OCI-M1 (cell line): ENCODE results near the gene TNFRSF8.

Experiments
- DNase-seq: peaks from one replicate; lab custom pipeline; 2025; lab: John Stamatoyannopoulos, UW

TNFRSF8 gene

GRCh38 chr1:12121212-12122003, 58.3 kb downstream of the TNFRSF8 start:
- no peak for DNase-seq

- DNase-seq, result no peak
Observed at GRCh38 chr1:12123172-12123571, 60.1 kb downstream of the TNFRSF8 start.

- peak; percentile 83 for DNase-seq
Observed at GRCh38 chr1:12124693-12125421, 61.8 kb downstream of the TNFRSF8 start.

- no peak for DNase-seq
Observed at GRCh38 chr1:12125422-12126355, 62.6 kb downstream of the TNFRSF8 start.

- DNase-seq, result no peak
Observed at GRCh38 chr1:12126781-12127180, 63.7 kb downstream of the TNFRSF8 start.

- DNase-seq, result no peak
Observed at GRCh38 chr1:12127206-12127810, 64.2 kb downstream of the TNFRSF8 start.

- no peak for DNase-seq
Observed at GRCh38 chr1:12128120-12128519, 65.0 kb downstream of the TNFRSF8 start.

GRCh38 chr1:12129624-12130023, 66.5 kb downstream of the TNFRSF8 start:
- no peak for DNase-seq

- DNase-seq, result no peak
Observed at GRCh38 chr1:12130466-12131130, 67.5 kb downstream of the TNFRSF8 start.

GRCh38 chr1:12132078-12132477, 69.0 kb downstream of the TNFRSF8 start:
- no peak for DNase-seq

- DNase-seq, result no peak
Observed at GRCh38 chr1:12134716-12135115, 71.6 kb downstream of the TNFRSF8 start.

GRCh38 chr1:12135612-12136011, 72.5 kb downstream of the TNFRSF8 start:
- DNase-seq, result no peak

GRCh38 chr1:12136916-12137610, 74.0 kb downstream of the TNFRSF8 start:
- DNase-seq, result no peak

- no peak for DNase-seq
Observed at GRCh38 chr1:12138196-12139168, 75.4 kb downstream of the TNFRSF8 start.

GRCh38 chr1:12140016-12140415, 76.9 kb downstream of the TNFRSF8 start:
- DNase-seq, result no peak

GRCh38 chr1:12140515-12141162, 77.5 kb downstream of the TNFRSF8 start:
- no peak for DNase-seq

- no peak for DNase-seq
Observed at GRCh38 chr1:12141163-12141850, 78.2 kb downstream of the TNFRSF8 start.

- no peak for DNase-seq
Observed at GRCh38 chr1:12142141-12142823, 79.2 kb downstream of the TNFRSF8 start.
